Nephron (organoid): Measurements from ENCODE around the gene GCN1.

Experiments
- H3K27ac Mint-ChIP-seq, 3 experiments: 2 replicates each; pipeline ENCODE4 v1.8.0; 2020; ENCODE audit warnings: mixed read lengths in 3 of 3, mild to moderate bottlenecking in 2 of 3, moderate library complexity in 1 of 3
- H3K27me3 Mint-ChIP-seq: 2 replicates; pipeline ENCODE4 v1.8.0; 2021; ENCODE audit warnings: low read depth, mild to moderate bottlenecking, moderate library complexity, mixed read lengths
- H3K36me3 Mint-ChIP-seq: 2 replicates; pipeline ENCODE4 v1.8.0; 2020; ENCODE audit warnings: low read depth, mixed read lengths
- H3K4me1 Mint-ChIP-seq: 2 replicates; pipeline ENCODE4 v1.8.0; 2020; ENCODE audit warnings: mixed read lengths
- H3K4me3 Mint-ChIP-seq, 3 experiments: 2 replicates each; pipeline ENCODE4 v1.8.0; 2020; ENCODE audit warnings: mild to moderate bottlenecking in 3 of 3, mixed read lengths in 3 of 3, moderate library complexity in 2 of 3
- H3K9me3 Mint-ChIP-seq: 2 replicates; pipeline ENCODE4 v1.8.0; 2020; ENCODE audit warnings: mixed read lengths
- TF ChIP-seq, protein P1 (sequence below), 3 experiments: fragments of 200-600 bp; sonication (generic); IDR thresholded peaks; one replicate each; pipeline ENCODE4 v1.5.0; 2021; ENCODE audit warnings: antibody characterized with exemption in 3 of 3; ENCODE audit not compliant: unreplicated experiment in 3 of 3

GCN1 gene

DNA sequence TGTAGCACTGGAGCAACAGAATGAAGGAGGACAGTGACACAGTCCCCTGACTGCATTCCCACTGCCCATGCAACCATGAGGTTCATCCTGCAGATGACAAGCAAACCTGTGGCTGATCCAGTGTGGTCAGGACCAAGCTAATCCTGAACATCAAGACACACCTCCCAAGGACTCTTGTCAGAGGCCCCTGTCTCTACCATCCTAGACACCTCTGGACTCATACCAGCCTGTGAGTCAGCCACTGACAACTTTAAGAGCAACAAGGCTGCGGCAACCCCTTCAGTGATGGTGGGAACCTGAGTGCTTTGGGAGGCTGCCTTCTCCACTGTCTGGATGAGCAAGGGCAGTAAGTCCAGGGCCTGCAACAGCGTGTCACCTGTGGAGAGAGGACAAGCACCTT lies 24.6 kb downstream of the GCN1 start:
- no peaks in the 10 kb centered on the region for H3K4me1 Mint-ChIP-seq
- no peak overlapping the region for H3K4me3 Mint-ChIP-seq
- H3K27ac Mint-ChIP-seq = no peak overlapping the region
- no peaks in the 10 kb centered on the region for H3K27me3 Mint-ChIP-seq
- H3K9me3 Mint-ChIP-seq = no peaks in the 10 kb centered on the region
- TF ChIP-seq, protein P1, sequence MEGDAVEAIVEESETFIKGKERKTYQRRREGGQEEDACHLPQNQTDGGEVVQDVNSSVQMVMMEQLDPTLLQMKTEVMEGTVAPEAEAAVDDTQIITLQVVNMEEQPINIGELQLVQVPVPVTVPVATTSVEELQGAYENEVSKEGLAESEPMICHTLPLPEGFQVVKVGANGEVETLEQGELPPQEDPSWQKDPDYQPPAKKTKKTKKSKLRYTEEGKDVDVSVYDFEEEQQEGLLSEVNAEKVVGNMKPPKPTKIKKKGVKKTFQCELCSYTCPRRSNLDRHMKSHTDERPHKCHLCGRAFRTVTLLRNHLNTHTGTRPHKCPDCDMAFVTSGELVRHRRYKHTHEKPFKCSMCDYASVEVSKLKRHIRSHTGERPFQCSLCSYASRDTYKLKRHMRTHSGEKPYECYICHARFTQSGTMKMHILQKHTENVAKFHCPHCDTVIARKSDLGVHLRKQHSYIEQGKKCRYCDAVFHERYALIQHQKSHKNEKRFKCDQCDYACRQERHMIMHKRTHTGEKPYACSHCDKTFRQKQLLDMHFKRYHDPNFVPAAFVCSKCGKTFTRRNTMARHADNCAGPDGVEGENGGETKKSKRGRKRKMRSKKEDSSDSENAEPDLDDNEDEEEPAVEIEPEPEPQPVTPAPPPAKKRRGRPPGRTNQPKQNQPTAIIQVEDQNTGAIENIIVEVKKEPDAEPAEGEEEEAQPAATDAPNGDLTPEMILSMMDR (IDR thresholded peaks at IDR 0.05; ENCODE audit: unreplicated experiment in 3 of 3) = no peak
- peaks cover 37% of the 10 kb centered on the region for H3K36me3 Mint-ChIP-seq

DNA sequence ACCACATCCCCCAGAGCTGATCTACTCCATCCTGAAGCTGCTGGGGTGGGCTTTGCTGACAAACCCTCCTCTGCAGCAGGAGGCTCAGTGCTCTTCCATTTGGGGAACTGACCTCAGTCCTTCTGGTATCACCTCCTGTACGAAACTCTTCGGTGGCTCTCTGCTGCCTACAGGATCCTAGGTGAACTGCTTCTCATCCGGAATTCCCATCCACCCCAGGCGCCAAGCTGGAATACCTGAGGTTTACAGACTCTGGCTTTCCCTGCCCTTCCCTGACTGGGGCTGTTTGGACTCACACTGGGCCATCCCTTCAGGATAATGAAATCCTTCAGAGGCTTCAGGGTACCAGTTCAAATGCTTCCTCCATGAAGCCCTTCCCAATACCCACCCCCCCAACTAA lies 26.2 kb downstream of the GCN1 start:
- Mint-ChIP-seq H3K27ac (no peak overlapping the region), H3K9me3 (no peaks in the 10 kb centered on the region), H3K4me3 (no peak overlapping the region), H3K36me3 (peaks cover 37% of the 10 kb centered on the region), H3K4me1 (no peaks in the 10 kb centered on the region), H3K27me3 (no peaks in the 10 kb centered on the region)
- TF ChIP-seq, protein P1 (IDR thresholded peaks at IDR 0.05; ENCODE audit: unreplicated experiment in 3 of 3) = no peak

DNA sequence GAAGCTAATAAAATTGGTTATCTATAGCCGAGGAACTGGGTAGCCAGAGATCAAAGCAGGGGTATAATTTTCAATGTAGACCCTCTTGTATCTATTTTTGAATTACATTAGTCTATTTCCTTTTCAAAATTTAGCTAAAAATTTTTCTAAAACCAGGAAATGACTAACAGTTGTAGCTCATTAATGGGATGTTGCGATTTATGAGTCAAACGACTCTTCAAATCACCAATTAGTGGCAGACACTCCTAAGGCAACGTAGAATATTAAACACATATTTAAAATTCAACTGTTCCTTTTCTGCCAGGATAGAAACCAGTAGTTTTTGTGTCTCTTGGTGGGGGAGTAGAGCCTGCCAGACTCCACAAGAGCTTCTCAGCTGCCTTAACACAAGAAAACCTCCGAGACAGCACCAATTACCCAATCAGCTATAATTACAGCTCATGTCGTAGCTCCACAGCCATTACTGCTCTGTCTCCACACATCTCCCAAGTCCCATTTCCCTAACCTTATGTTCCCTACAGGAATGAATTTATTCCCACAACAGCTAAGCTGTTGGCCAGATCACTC lies 26.9 kb downstream of the GCN1 start:
- Mint-ChIP-seq H3K9me3 (no peaks in the 10 kb centered on the region), H3K4me1 (no peaks in the 10 kb centered on the region), H3K4me3 (no peak overlapping the region), H3K36me3 (peaks cover 35% of the 10 kb centered on the region), H3K27ac (no peak overlapping the region), H3K27me3 (no peaks in the 10 kb centered on the region)
- TF ChIP-seq, protein P1 (IDR thresholded peaks at IDR 0.05; ENCODE audit: unreplicated experiment in 3 of 3) = no peak

DNA sequence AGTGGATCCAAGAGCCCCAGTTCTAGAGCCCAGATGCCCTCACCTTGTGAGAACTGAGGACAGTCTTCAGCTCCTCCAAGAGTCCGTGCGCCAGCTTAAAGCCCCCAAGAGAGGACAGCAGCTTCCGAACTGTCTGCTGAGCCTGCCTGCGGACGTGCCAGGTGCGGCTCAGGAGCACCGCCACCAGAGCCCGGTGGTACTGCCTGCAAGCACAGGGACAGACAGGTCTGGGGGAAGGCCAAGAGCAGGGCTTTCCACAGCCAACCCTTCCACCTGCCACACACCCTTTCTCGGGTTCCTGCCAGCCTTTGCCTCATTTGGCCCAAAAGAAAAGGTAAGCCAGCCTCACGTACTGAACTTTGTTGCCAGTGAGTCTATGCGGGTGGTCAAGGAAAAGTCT lies 30.2 kb downstream of the GCN1 start:
- Mint-ChIP-seq H3K27me3 (no peaks in the 10 kb centered on the region), H3K9me3 (no peaks in the 10 kb centered on the region)

DNA sequence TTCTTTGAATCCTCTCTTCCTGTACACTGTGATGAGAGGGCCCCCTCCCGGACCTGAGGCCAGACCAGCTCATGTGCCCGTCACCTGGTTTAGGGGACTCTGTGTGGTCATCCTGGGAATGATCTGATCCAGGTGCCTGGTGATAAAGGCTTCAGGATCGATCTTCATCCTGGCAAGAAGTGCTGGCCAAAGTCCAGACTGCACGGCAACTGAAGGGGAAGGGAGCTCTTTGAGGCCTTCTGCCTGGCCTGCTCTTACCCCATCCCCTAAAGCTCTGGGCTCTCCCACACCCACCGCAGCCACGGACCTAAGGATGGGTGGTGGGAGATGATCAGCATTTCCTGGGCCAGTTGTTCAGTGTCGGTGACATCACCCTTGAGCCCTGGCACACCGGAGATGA lies 31.8 kb downstream of the GCN1 start:
- Mint-ChIP-seq H3K9me3 (no peaks in the 10 kb centered on the region), H3K36me3 (peaks cover 53% of the 10 kb centered on the region), H3K4me1 (no peaks in the 10 kb centered on the region)

More for the DNA sequence above, 30.2 kb downstream of the GCN1 start:
- TF ChIP-seq, protein P1 (IDR thresholded peaks at IDR 0.05; ENCODE audit: unreplicated experiment in 3 of 3) = no peak
- Mint-ChIP-seq H3K27ac (no peak overlapping the region), H3K4me3 (no peak overlapping the region), H3K4me1 (no peaks in the 10 kb centered on the region), H3K36me3 (peaks cover 54% of the 10 kb centered on the region)

DNA sequence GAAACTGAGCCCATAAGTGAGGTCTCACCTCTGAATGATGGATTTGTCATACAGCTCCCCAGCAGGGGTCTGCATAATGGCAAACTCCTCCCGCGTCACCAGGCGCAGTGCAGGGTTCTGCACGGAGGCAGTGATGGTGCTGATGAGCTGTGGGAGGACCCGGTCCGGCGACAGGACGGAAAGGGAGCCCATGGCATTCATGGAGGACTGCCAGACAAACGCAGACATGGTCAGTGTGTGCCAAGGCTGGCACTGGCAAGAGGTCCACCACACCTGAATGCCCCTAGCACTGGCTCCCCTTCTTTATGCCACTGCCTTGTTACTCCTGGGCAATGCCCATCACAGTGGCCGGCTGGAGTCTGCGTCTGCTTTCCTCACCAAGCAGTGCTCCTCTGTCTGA lies 32.7 kb downstream of the GCN1 start:
- H3K4me3 Mint-ChIP-seq = no peak overlapping the region
- no peaks in the 10 kb centered on the region for H3K4me1 Mint-ChIP-seq
- H3K27me3 Mint-ChIP-seq = no peaks in the 10 kb centered on the region
- no peaks in the 10 kb centered on the region for H3K9me3 Mint-ChIP-seq
- no peak overlapping the region for H3K27ac Mint-ChIP-seq
- peaks cover 61% of the 10 kb centered on the region for H3K36me3 Mint-ChIP-seq
- TF ChIP-seq, protein P1 (IDR thresholded peaks at IDR 0.05; ENCODE audit: unreplicated experiment in 3 of 3) = no peak

More for the DNA sequence above, 31.8 kb downstream of the GCN1 start:
- TF ChIP-seq, protein P1 (IDR thresholded peaks at IDR 0.05; ENCODE audit: unreplicated experiment in 3 of 3) = no peak
- Mint-ChIP-seq H3K4me3 (no peak overlapping the region), H3K27ac (no peak overlapping the region), H3K27me3 (no peaks in the 10 kb centered on the region)
